Suppressor macrophage (primary cell): Measurements from ENCODE around the gene LRRN1.

Experiments used
- DNase-seq, 4 experiments: peaks; one replicate each; pipeline ENCODE4 v3.0.0-alpha.2; 2020 to 2022
- total RNA-seq, 17 experiments: gene quantifications; one replicate each; lab custom pipeline; 2026; ENCODE audit warnings: mixed read lengths in 6 of 17, inconsistent platforms in 3 of 17; lab: John Stamatoyannopoulos, UW

LRRN1 gene
- 0 to 1.8 (median 0) reads per million in 17 experiments for total RNA-seq

- DNase-seq: peak in 3 of 4 experiments; percentile 13 to 41 (median 23)
Measured at GRCh38 chr3:3799173-3800079, at the start of gene LRRN1. TSS of gene LRRN1 (plus strand) at chr3:3799431. CDS start at chr3:3844642, 45,211 bp downstream.

GRCh38 chr3:3753416-3753815 lies 45.8 kb upstream of the LRRN1 start:
- DNase-seq: no peak

GRCh38 chr3:3765661-3766060 lies 33.6 kb upstream of the LRRN1 start:
- DNase-seq: no peak

GRCh38 chr3:3766140-3766539 lies 33.1 kb upstream of the LRRN1 start:
- DNase-seq: no peak

- no peak for DNase-seq
Measured at GRCh38 chr3:3771094-3771493, 28.1 kb upstream of the LRRN1 start.

DNA sequence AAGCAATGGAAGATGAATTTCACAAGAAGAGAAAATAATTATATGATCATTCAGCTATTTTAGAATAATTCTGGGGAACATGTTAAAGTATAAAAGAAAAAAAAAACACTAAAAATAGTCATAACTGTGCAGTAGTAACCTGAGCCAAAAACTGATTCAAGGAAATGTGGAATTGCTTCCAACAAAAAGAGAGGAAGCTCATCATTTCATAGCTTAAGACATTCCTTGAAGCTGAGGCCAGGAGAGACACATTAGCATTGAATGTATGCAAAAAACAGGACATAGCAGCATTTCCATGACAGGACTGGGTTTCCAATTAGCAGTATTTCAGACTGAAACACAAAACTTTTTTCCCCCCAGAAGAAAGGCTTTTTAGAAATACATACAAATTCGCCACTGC lies 27.7 kb upstream of the LRRN1 start:
- DNase-seq: no peak

DNA sequence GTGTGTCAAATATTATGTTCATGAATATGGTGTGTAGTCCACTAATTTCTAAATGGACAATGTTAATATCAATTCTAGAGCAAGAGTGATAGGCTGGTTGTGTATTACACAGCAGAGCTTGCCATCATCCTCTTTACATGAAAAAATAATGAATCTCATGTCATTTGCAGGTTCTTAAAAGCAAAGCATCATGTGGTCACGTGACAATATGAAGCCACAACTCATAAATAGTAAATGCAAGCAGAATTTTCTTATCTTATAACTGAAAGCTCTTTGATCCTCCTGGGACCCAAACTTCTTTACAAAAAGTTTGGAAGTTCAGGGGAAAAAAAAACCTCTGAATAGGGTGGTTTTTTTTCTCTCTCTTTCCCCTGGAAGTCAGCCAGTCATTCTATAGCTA lies 26.9 kb upstream of the LRRN1 start:
- no peak for DNase-seq

DNA sequence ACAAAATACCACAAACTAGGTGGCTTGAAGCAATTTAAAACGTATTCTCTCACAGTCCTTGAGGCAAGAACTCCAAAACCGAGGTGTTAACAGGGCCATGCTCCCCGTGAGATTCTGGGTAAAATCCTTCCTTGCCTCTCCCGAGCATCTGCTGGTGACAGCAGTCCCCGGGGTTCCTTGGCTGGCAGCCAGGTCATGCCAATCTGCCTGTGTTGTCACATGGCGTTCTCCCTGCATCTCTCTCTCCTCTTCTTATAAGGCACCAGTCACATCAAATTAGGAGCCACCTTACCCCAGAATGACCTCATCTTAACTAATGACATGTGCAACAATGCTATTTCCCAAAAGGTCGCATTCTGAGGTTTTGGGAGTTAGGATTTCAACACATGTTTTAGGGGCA lies 26.3 kb upstream of the LRRN1 start:
- no peak for DNase-seq

DNA sequence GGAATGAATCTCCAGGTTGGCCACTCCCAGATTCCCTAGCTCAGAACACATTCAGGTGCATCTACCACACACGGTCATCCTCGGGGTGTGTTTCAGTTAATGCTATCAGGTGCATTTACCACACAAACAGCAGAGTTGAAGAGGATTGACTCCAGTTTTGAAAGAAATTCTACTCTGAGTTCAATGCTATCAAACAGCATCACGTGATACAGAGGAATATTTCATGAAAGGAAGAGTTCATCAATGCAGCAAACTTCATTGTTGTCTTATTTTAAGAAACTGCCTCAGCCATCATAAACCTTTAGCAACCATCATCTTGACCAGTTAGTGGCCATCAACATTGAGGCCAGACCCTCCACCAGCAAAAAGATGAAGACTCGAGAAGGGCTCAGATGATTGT lies 22.6 kb upstream of the LRRN1 start:
- no peak for DNase-seq

- DNase-seq: no peak
Measured at GRCh38 chr3:3778216-3778615, 21.0 kb upstream of the LRRN1 start.

- DNase-seq: no peak
Measured at GRCh38 chr3:3778641-3779270, 20.5 kb upstream of the LRRN1 start.

GRCh38 chr3:3782457-3782856 lies 16.8 kb upstream of the LRRN1 start:
- DNase-seq: no peak

- no peak for DNase-seq
Measured at GRCh38 chr3:3783210-3783609, 16.0 kb upstream of the LRRN1 start.

GRCh38 chr3:3783696-3784095 lies 15.5 kb upstream of the LRRN1 start:
- no peak for DNase-seq

DNA sequence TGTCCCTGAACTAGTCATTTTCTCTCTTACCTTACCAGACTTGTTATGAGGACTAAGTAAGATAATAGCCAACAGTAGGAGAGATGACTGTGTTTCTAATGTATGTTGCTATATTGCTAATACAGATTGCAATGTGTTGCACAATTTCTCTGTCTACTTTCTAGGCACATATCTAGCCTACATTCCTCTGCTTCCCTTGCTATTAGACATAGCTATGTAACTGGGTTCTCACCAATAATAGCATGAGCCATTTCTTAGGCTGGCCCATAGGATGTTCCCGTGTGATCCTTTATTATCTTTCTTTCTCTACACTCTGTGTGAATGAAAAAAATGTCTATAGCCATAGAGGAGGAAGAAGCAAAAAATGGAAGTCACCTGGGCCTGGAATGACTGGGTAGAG lies 6.8 kb upstream of the LRRN1 start:
- no peak for DNase-seq

DNA sequence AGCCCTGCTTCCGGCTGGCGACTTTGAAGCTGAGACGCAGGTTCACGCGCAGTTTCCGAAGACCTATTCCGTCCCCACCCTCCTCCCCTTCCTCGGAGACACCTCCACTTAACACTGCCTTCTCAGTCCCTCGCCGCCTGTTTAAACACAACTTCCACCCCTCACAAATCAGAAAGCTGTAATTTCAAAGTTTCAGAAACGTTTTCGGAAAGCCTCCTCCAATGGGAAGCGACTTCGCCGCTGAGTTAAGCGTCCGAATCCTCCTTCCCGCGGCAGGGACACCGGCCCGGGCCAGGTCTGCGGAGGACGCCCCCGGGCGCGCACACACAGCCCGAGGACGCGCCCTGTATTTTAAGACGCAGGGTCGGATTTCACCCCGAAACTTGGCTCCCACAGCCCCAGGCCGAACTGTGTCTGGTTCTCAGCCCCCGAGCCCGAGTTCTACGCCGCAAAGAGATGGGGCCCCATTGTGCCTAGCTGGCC lies 559 bp upstream of the LRRN1 start:
- peak in 2 of 4 experiments; percentile 15 to 23 for DNase-seq

GRCh38 chr3:3800080-3800455 lies 837 bp downstream of the LRRN1 start:
- peak in 1 of 4 experiments; percentile 11 for DNase-seq

DNA sequence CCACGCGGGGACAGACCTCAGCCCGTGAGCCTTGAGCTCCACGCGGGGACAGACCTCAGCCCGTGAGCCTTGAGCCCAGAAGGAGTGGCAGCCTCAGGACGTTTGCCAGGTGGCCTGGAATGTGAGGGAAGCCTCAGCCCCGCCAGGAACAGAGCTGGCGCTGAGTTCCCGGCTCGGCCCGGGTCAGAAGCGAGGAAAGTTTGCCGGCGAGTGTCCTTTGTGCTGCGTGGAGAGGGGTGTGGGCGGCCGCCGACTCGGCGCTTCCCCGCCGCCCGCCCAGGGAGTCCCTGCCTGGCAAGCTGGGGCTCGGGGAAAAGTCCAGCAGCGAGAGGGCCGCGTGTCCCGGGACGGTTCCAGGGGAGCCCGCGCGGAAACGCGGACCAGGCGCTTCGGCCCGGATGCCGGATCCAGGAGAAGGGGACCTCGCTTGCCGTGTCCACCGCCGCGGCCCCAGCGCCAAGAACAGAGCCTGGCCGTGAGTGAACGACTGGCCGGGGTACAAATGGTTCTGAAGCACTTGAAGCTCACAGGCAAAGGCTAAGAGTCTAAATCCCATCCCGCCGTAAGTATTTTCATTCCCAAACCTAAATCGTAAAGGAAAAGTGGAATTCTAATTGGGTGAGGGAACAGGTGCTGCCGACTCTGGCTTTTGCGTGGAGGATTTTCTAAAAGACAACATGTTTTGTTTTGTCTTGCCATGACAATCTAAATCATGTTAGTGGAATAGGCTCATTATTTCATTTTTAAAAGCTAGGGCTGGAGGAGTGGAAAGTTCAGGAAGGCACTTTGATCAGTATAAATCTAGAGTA lies 1.7 kb downstream of the LRRN1 start:
- DNase-seq: peak in 2 of 4 experiments; percentile 10 to 36

- no peak for DNase-seq
Measured at GRCh38 chr3:3801494-3801841, 2.2 kb downstream of the LRRN1 start.

DNA sequence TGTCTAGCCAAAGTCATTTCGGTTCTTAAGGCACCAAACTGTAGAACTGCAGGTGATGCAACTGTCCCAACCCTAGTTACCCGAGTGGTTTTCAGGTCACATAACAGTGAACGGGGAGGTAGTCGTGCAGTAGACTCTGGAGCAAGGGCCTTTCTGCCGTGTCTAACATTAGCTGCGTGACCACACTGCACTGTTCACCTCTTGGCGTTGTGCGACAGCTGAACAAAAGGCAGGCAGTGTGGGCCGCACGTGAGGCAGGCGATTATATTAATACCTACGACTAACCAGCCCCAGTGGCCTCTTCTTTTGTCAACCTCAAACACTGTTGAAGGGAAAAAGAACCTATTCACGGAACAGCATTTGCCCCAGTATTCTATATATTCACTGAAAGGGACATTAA lies 2.8 kb downstream of the LRRN1 start:
- no peak for DNase-seq

DNA sequence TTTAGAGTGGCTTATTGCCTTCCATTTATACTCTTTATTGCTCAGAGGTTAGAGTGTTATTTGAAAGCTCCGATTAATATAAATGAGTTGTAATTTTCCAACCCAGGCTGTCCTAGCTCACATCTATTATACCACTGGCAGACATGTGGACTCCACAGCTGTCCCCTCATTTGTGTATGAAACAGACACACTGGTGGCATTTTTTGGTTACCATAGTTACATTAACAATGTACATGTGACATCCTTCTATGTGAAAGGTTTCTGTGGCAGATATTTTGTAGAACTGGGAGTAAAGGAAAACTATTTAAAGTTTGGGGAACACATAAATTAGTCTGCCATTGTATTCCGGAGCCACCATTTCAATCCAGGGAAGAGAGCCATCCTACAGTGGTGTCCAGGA lies 5.3 kb downstream of the LRRN1 start:
- no peak for DNase-seq

- DNase-seq: no peak
Measured at GRCh38 chr3:3806092-3806491, 6.9 kb downstream of the LRRN1 start.

- no peak for DNase-seq
Measured at GRCh38 chr3:3806856-3807255, 7.6 kb downstream of the LRRN1 start.
